ENCODE results near the gene GADD45B.
"Not testable (repeated sequence)": the region's sequence is repeated elsewhere in the genome, so short reads cannot be mapped to it uniquely, and the experiment has no call there.

The GADD45B gene

DNA sequence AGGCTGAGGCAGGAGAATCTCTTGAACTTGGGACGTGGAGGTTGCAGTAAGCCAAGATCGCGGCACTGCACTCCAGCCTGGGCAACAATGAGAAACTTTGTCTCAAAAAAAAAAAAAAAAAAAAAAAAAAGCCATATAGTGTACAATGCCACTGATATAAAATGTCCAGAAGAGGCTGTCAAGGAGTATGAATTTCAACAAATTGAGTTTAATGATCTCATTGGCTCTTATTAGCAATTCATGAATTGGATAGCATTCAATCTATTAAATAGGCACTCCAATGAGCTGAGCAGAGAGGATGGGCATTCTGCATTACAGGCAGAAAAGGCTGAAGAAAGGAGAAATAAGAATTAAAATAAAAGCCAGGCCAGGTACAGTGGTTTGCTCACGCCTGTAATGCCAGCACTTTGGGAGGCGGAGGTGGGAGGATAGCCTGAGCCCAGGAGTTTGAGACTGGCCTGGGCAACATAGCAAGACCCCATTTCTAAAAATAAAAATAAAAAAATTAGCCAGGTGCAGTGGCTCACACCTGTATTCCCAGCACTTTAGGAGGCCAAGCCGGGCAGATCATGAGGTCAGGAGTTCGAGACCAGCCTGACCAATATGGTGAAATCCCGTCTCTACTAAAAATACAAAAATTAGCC, 18.4 kb upstream of the GADD45B start:
- Histone ChIP-seq H2AFZ (ENCODE audit: low read depth, low read length, severe bottlenecking) (peak overlapping the region; percentile 73), H3K9ac (ENCODE audit: low read length) (peak overlapping the region; percentile 100), H4K20me1 (ENCODE audit: low read depth, low read length) (peaks cover 7% of the 10 kb centered on the region; the same call in 1 of the 2 replicates), H3K27ac (ENCODE audit: low read depth, low read length) (peak overlapping the region; percentile 40), H3K9me2 (replicated peaks; ENCODE audit: insufficient read depth, low read length) (no peaks in the 10 kb centered on the region), H3F3A (ENCODE audit: insufficient read depth) (peaks cover 9% of the 10 kb centered on the region; the same call in 1 of the 2 replicates), H3K79me2 (ENCODE audit: insufficient read depth, low read length) (peaks cover 41% of the 10 kb centered on the region), H3K4me3 (ENCODE audit: insufficient read depth, low read length, poor library complexity, severe bottlenecking) (peak overlapping the region; percentile 46), H3K9me3 (ENCODE audit: insufficient read depth, low read length) (no peaks in the 10 kb centered on the region), H3K36me3 (ENCODE audit: low read length) (no peaks in the 10 kb centered on the region), H3K27me3 (ENCODE audit: low read length) (no peaks in the 10 kb centered on the region), H3K4me2 (ENCODE audit: low read depth, low read length, poor library complexity, severe bottlenecking) (peak overlapping the region; percentile 65)
- no peak for TF ChIP-seq EZH2phosphoT487 (conservative IDR thresholded peaks at IDR 0.05; ENCODE audit: low read length)
- TF ChIP-seq, protein P1, sequence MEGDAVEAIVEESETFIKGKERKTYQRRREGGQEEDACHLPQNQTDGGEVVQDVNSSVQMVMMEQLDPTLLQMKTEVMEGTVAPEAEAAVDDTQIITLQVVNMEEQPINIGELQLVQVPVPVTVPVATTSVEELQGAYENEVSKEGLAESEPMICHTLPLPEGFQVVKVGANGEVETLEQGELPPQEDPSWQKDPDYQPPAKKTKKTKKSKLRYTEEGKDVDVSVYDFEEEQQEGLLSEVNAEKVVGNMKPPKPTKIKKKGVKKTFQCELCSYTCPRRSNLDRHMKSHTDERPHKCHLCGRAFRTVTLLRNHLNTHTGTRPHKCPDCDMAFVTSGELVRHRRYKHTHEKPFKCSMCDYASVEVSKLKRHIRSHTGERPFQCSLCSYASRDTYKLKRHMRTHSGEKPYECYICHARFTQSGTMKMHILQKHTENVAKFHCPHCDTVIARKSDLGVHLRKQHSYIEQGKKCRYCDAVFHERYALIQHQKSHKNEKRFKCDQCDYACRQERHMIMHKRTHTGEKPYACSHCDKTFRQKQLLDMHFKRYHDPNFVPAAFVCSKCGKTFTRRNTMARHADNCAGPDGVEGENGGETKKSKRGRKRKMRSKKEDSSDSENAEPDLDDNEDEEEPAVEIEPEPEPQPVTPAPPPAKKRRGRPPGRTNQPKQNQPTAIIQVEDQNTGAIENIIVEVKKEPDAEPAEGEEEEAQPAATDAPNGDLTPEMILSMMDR (IDR thresholded peaks at IDR 0.05; ENCODE audit: insufficient read depth, low read length, poor library complexity, severe bottlenecking) = no peak

DNA sequence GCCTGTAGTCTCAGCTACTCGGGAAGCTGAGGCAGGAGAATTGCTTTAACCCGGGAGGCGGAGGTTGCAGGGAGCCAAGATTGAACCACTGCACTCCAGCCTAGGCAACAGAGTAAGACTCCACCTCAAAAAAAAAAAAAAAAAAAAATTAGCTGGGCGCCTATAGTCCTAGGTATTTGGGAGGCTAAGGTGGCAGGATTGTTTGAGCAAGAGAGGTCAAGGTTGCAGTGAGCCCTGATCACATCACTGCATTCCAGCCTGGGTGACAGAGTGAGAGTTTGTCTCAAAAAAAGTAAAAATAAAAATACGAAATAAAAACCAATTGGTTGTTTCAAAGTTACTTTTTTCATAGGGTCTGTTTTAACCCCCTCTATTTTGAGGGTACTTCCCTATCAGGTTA, 17.9 kb upstream of the GADD45B start:
- TF ChIP-seq, protein P1 (IDR thresholded peaks at IDR 0.05; ENCODE audit: insufficient read depth, low read length, poor library complexity, severe bottlenecking) = no peak
- no peak for TF ChIP-seq EZH2phosphoT487 (conservative IDR thresholded peaks at IDR 0.05; ENCODE audit: low read length)
- peaks cover 36% of the 10 kb centered on the region for H3K79me2 ChIP-seq (ENCODE audit: insufficient read depth, low read length)
- H3K4me2 ChIP-seq (ENCODE audit: low read depth, low read length, poor library complexity, severe bottlenecking) = no peak overlapping the region
- H3K27me3 ChIP-seq (ENCODE audit: low read length) = no peaks in the 10 kb centered on the region
- H3K9me2 ChIP-seq (replicated peaks; ENCODE audit: insufficient read depth, low read length) = no peaks in the 10 kb centered on the region
- H3K9ac ChIP-seq (ENCODE audit: low read length) = no peak overlapping the region
- H3K27ac ChIP-seq (ENCODE audit: low read depth, low read length) = no peak overlapping the region
- H4K20me1 ChIP-seq (ENCODE audit: low read depth, low read length) = peaks cover 7% of the 10 kb centered on the region; the same call in 1 of the 2 replicates
- H3K9me3 ChIP-seq (ENCODE audit: insufficient read depth, low read length) = no peaks in the 10 kb centered on the region
- H2AFZ ChIP-seq (ENCODE audit: low read depth, low read length, severe bottlenecking) = no peak overlapping the region
- H3K4me3 ChIP-seq (ENCODE audit: insufficient read depth, low read length, poor library complexity, severe bottlenecking) = no peak overlapping the region
- H3F3A ChIP-seq (ENCODE audit: insufficient read depth) = peaks cover 11% of the 10 kb centered on the region
- H3K36me3 ChIP-seq (ENCODE audit: low read length) = no peaks in the 10 kb centered on the region

DNA sequence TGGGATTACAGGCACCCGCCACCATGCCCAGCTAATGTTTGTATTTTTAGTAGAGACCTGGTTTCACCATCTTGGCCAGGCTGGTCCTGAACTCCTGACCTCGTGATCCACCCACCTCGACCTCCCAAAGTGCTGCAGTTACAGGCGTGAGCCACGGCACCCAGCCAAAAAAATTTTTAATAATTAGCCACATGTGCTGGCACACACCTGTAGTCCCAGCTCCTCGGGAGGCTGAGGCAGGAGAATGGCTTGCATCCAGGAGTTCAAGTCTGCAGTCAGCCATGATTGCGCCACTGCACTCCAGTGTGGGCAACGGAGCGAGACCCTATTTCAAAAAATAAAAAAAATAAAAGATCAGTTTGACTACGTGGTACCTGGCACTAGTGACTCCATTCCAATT, 17.2 kb upstream of the GADD45B start:
- Histone ChIP-seq H3F3A (ENCODE audit: insufficient read depth) (peaks cover 17% of the 10 kb centered on the region), H3K79me2 (ENCODE audit: insufficient read depth, low read length) (peaks cover 29% of the 10 kb centered on the region)
- H3K27ac ChIP-seq (ENCODE audit: low read depth, low read length); H3K9ac ChIP-seq (ENCODE audit: low read length); H3K4me2 ChIP-seq (ENCODE audit: low read depth, low read length, poor library complexity, severe bottlenecking); H4K20me1 ChIP-seq (ENCODE audit: low read depth, low read length); H3K9me3 ChIP-seq (ENCODE audit: insufficient read depth, low read length); H2AFZ ChIP-seq (ENCODE audit: low read depth, low read length, severe bottlenecking); H3K36me3 ChIP-seq (ENCODE audit: low read length); H3K27me3 ChIP-seq (ENCODE audit: low read length); H3K4me3 ChIP-seq (ENCODE audit: insufficient read depth, low read length, poor library complexity, severe bottlenecking); H3K9me2 ChIP-seq (replicated peaks; ENCODE audit: insufficient read depth, low read length): not testable (repeated sequence)

DNA sequence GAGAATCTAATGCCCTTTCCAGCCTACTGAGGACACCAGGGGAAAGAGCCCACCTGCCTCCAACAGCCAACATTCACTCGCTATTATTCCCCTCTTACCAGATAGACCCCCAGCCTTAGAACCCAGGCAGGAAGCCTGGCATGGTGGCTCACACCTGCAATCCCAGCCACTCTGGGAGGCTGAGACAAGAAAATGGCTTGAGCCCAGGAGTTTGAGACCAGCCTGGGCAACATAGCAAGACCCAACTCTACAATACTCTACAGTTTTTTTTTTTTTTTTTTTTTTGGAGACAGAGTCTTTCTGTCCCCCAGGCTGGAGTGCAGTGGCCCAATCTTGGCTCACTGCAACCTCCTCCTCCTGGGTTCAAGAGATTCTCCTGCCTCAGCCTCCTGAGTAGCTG, 15.7 kb upstream of the GADD45B start:
- Histone ChIP-seq H3K27me3 (ENCODE audit: low read length) (no peaks in the 10 kb centered on the region), H3K9me3 (ENCODE audit: insufficient read depth, low read length) (no peaks in the 10 kb centered on the region), H3K9ac (ENCODE audit: low read length) (no peak overlapping the region), H3K79me2 (ENCODE audit: insufficient read depth, low read length) (peaks cover 14% of the 10 kb centered on the region), H3K4me3 (ENCODE audit: insufficient read depth, low read length, poor library complexity, severe bottlenecking) (no peak overlapping the region), H3K9me2 (replicated peaks; ENCODE audit: insufficient read depth, low read length) (no peaks in the 10 kb centered on the region), H4K20me1 (ENCODE audit: low read depth, low read length) (peaks cover 6% of the 10 kb centered on the region; the same call in 1 of the 2 replicates), H3F3A (ENCODE audit: insufficient read depth) (peaks cover 21% of the 10 kb centered on the region), H3K36me3 (ENCODE audit: low read length) (no peaks in the 10 kb centered on the region), H3K27ac (ENCODE audit: low read depth, low read length) (no peak overlapping the region), H3K4me2 (ENCODE audit: low read depth, low read length, poor library complexity, severe bottlenecking) (no peak overlapping the region), H2AFZ (ENCODE audit: low read depth, low read length, severe bottlenecking) (no peak overlapping the region)
- TF ChIP-seq, protein P1 (IDR thresholded peaks at IDR 0.05; ENCODE audit: insufficient read depth, low read length, poor library complexity, severe bottlenecking) = no peak
- no peak for TF ChIP-seq EZH2phosphoT487 (conservative IDR thresholded peaks at IDR 0.05; ENCODE audit: low read length)
